HepG2 (cell line): Measurements from ENCODE around the gene KRT33A.

Source experiments
- EZH2 ChIP-seq: conservative IDR thresholded peaks from 2 replicates; pipeline ENCODE4 v1.6.1; 2012; ENCODE audit warnings: mild to moderate bottlenecking, low read depth, low read length, moderate library complexity
- FOXC1 ChIP-seq: sonication (generic); formaldehyde crosslinking; IDR thresholded peaks from 2 replicates; pipeline ENCODE4 v1.8.0; 2022; ENCODE audit warnings: mild to moderate bottlenecking, missing genetic modification reagents, borderline replicate concordance
- FOXO1 ChIP-seq: sonication (generic); formaldehyde crosslinking; IDR thresholded peaks from 2 replicates; pipeline ENCODE4 v1.4.0; 2020; ENCODE audit warnings: missing genetic modification reagents
- JUND ChIP-seq: sonication (generic); formaldehyde crosslinking; IDR thresholded peaks from 2 replicates; pipeline ENCODE4 v1.8.0; 2022; ENCODE audit warnings: mild to moderate bottlenecking, missing genetic modification reagents
- MEIS2 ChIP-seq: sonication (generic); formaldehyde crosslinking; IDR thresholded peaks from 2 replicates; pipeline ENCODE4 v1.9.0; 2021; ENCODE audit warnings: mild to moderate bottlenecking, missing genetic modification reagents
- NFYB ChIP-seq: sonication (generic); formaldehyde crosslinking; IDR thresholded peaks from 2 replicates; pipeline ENCODE4 v1.4.0; 2020; ENCODE audit warnings: missing genetic modification reagents
- POLR2AphosphoS5 ChIP-seq: IDR thresholded peaks from 2 replicates; pipeline ENCODE4 v1.6.1; 2012; ENCODE audit warnings: low read depth, low read length
- ZNF724P ChIP-seq: sonication (generic); formaldehyde crosslinking; IDR thresholded peaks from 2 replicates; pipeline ENCODE4 v1.8.0; 2022; ENCODE audit warnings: missing genetic modification reagents, borderline replicate concordance
- ZNF776 ChIP-seq: sonication (generic); formaldehyde crosslinking; IDR thresholded peaks from 2 replicates; pipeline ENCODE4 v1.4.0; 2020; ENCODE audit warnings: mild to moderate bottlenecking, missing genetic modification reagents
- ZNF777 ChIP-seq: sonication (generic); formaldehyde crosslinking; IDR thresholded peaks from 2 replicates; pipeline ENCODE4 v1.4.0; 2020; ENCODE audit warnings: missing genetic modification reagents
- TF ChIP-seq, protein P1 (sequence below): sonication (generic); formaldehyde crosslinking; IDR thresholded peaks from 2 replicates; pipeline ENCODE4 v1.5.0; 2020; ENCODE audit warnings: mild to moderate bottlenecking, missing genetic modification reagents, moderate library complexity

DNA sequence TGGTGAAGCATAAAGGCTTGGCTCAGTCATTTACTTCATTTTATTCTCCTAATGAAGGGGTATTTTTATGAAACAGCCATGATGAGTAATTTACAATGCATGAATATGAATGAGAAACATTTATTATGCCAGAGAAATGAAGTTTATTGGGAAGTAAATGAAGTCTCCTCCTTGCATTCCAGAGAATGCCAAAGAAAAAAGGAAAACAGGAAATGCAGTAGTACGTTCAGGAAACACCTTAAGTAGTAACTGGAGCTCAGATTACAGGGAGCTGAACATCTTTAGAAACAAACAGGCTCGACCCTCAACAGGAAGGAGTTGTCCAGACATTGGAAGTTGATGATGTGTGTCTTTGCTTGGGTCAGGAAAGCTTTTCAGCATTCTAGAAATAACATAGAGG lies 26.9 kb upstream of the KRT33A start:
- TF ChIP-seq, protein P1, sequence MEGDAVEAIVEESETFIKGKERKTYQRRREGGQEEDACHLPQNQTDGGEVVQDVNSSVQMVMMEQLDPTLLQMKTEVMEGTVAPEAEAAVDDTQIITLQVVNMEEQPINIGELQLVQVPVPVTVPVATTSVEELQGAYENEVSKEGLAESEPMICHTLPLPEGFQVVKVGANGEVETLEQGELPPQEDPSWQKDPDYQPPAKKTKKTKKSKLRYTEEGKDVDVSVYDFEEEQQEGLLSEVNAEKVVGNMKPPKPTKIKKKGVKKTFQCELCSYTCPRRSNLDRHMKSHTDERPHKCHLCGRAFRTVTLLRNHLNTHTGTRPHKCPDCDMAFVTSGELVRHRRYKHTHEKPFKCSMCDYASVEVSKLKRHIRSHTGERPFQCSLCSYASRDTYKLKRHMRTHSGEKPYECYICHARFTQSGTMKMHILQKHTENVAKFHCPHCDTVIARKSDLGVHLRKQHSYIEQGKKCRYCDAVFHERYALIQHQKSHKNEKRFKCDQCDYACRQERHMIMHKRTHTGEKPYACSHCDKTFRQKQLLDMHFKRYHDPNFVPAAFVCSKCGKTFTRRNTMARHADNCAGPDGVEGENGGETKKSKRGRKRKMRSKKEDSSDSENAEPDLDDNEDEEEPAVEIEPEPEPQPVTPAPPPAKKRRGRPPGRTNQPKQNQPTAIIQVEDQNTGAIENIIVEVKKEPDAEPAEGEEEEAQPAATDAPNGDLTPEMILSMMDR, result no peak
- no peak for TF ChIP-seq EZH2
- TF ChIP-seq FOXC1 (CRISPR knock-in tag), result no peak
- no peak for TF ChIP-seq MEIS2
- TF ChIP-seq ZNF777 (CRISPR knock-in tag), result no peak
- no peak for TF ChIP-seq ZNF724P (CRISPR knock-in tag)
- TF ChIP-seq JUND (CRISPR knock-in tag), result no peak
- TF ChIP-seq POLR2AphosphoS5, result no peak
- no peak for TF ChIP-seq NFYB
- TF ChIP-seq FOXO1 (CRISPR knock-in tag), result no peak
- no peak for TF ChIP-seq ZNF776 (CRISPR knock-in tag)
